ENCODE measurements around the gene PLPP1. TPM values are rescaled to one million over a fixed set of nuclear protein-coding genes. Genes with fewer than 3 reads are reported as not detected.
A peak's percentile ranks its signal among the peaks of the same experiment; 100 is the strongest.

Gene PLPP1
- polyA plus RNA-seq, 1 of the 3 experiments (the other 2 are of a cell fraction) = 32.8 TPM

- DNase-seq = no peak
- ChIA-PET CTCF (interaction anchor here (0.6 to 1.2 kb wide), 5 partner anchors 16 to 290 kb away, joined by 3 to 4 read pairs (median 4); no protein-coding TSS in a partner anchor), POLR2A (no interaction called here)
- no peak overlapping the region for H2AFZ ChIP-seq (ENCODE audit: low read depth)
- H3K9me2 ChIP-seq = no peaks in the 10 kb centered on the region
- no peaks in the 10 kb centered on the region for H4K20me1 ChIP-seq (ENCODE audit: insufficient read depth)
- peaks cover 54 to 57% of the 10 kb centered on the region in 2 experiments for H3K36me3 ChIP-seq (replicated peaks in 1 of 2; ENCODE audit: control insufficient read depth in 1 of 2, insufficient read depth in 2 of 2, low read length in 1 of 2)
- no peak overlapping the region for H3K9ac ChIP-seq
- H3K4me1 ChIP-seq (ENCODE audit: control insufficient read depth in 1 of 2, insufficient read depth in 2 of 2, low read depth in 1 of 2, low read length in 1 of 2) = no peaks in the 10 kb centered on the region
- TF ChIP-seq RCOR1 (IDR thresholded peaks at IDR 0.05; ENCODE audit: low read length) (no peak), CTCF (IDR thresholded peaks at IDR 0.05) (peak; percentile 19; the same call in 1 of the 2 replicates)
- WGBS (ENCODE audit: low lambda C conversion rate) = 62% methylated on average over 2 of the region's 2 CpGs
- no peaks in the 10 kb centered on the region for H3K79me2 ChIP-seq (ENCODE audit: insufficient read depth)
- no peaks in the 10 kb centered on the region for H3K9me3 ChIP-seq
- H3K4me3 ChIP-seq (ENCODE audit: low read depth in 2 of 2, low read length in 1 of 2) = no peak overlapping the region
- H3K27me3 ChIP-seq (ENCODE audit: insufficient read depth) = no peaks in the 10 kb centered on the region
- H3K4me2 ChIP-seq = no peak overlapping the region
- no peaks in the 10 kb centered on the region for H3F3A ChIP-seq (replicated peaks; ENCODE audit: insufficient read depth)
- no peak overlapping the region; a peak in 1 of 4 replicates for H3K27ac ChIP-seq (ENCODE audit: low read depth in 2 of 2, low read length in 1 of 2)
These were observed 132.6 kb downstream of the PLPP1 start for GRCh38 chr5:55402199-55402598.

- Histone ChIP-seq H3K9me2 (no peaks in the 10 kb centered on the region), H3K36me3 (replicated peaks in 1 of 2; ENCODE audit: control insufficient read depth in 1 of 2, insufficient read depth in 2 of 2, low read length in 1 of 2) (peaks cover 49 to 60% of the 10 kb centered on the region in 2 experiments), H3K9ac (no peak overlapping the region), H3K9me3 (no peaks in the 10 kb centered on the region), H3F3A (replicated peaks; ENCODE audit: insufficient read depth) (no peaks in the 10 kb centered on the region), H2AFZ (ENCODE audit: low read depth) (no peak overlapping the region), H3K4me1 (ENCODE audit: control insufficient read depth in 1 of 2, insufficient read depth in 2 of 2, low read depth in 1 of 2, low read length in 1 of 2) (no peaks in the 10 kb centered on the region; a peak in 1 of 4 replicates), H3K4me2 (no peak overlapping the region), H3K4me3 (ENCODE audit: low read depth in 2 of 2, low read length in 1 of 2) (no peak overlapping the region), H3K27ac (ENCODE audit: low read depth in 2 of 2, low read length in 1 of 2) (no peak overlapping the region), H3K27me3 (ENCODE audit: insufficient read depth) (no peaks in the 10 kb centered on the region), H3K79me2 (ENCODE audit: insufficient read depth) (no peaks in the 10 kb centered on the region), H4K20me1 (ENCODE audit: insufficient read depth) (no peaks in the 10 kb centered on the region)
- 63% methylated on average over 2 of the region's 2 CpGs for WGBS (ENCODE audit: low lambda C conversion rate)
- DNase-seq = no peak
- ChIA-PET POLR2A (no interaction called here), CTCF (no interaction called here)
- TF ChIP-seq JUND (IDR thresholded peaks at IDR 0.05) (no peak), MXI1 (IDR thresholded peaks at IDR 0.05; ENCODE audit: low read depth, low read length) (no peak), EP300 (IDR thresholded peaks at IDR 0.05; ENCODE audit: borderline replicate concordance in 1 of 2, low read depth in 1 of 2, low read length in 1 of 2) (no peak), RXRA (IDR thresholded peaks at IDR 0.05; ENCODE audit: borderline replicate concordance, low read depth) (no peak), TCF12 (IDR thresholded peaks at IDR 0.05) (no peak), GABPA (IDR thresholded peaks at IDR 0.05; ENCODE audit: low read depth) (no peak), RFX5 (IDR thresholded peaks at IDR 0.05; ENCODE audit: low read length) (no peak), FOXJ3 (CRISPR knock-in tag; IDR thresholded peaks at IDR 0.05) (no peak), GATA2 (CRISPR knock-in tag; IDR thresholded peaks at IDR 0.05) (no peak), CTCF (IDR thresholded peaks at IDR 0.05) (no peak), CHD2 (IDR thresholded peaks at IDR 0.05; ENCODE audit: low read length, partially characterized antibody) (no peak), REST (IDR thresholded peaks at IDR 0.05; ENCODE audit: low read depth, low read length) (no peak), PBX3 (IDR thresholded peaks at IDR 0.05) (no peak), POLR2AphosphoS5 (IDR thresholded peaks at IDR 0.05; ENCODE audit: low read depth, low read length) (no peak), TAF1 (IDR thresholded peaks at IDR 0.05; ENCODE audit: borderline replicate concordance, low read depth, low read length) (no peak), MAX (IDR thresholded peaks at IDR 0.05; ENCODE audit: low read depth) (no peak), SMC3 (IDR thresholded peaks at IDR 0.05; ENCODE audit: low read depth, low read length) (no peak), FOXM1 (IDR thresholded peaks at IDR 0.05; ENCODE audit: low read depth) (no peak)
These were observed 141.1 kb downstream of the PLPP1 start for GRCh38 chr5:55393501-55394175.

Measured in SK-N-SH (cell line).